Stomach (tissue), 9 donors: Measurements from ENCODE around the gene ZNF692. TPM values are rescaled to one million over a fixed set of nuclear protein-coding genes. Genes with fewer than 3 reads are reported as not detected.

Source experiments
- DNase-seq, 2 donors: peaks; one replicate each; pipeline versions ENCODE4 v3.0.0 to v3.0.0-alpha.2; 2013 to 2019
- H3K27ac ChIP-seq, 5 donors: fragments of 200-600 bp in 4 of 5; sonication (generic) in 4 of 5; one replicate each; pipeline ENCODE4 v1.5.1; 2013 to 2019; ENCODE audit warnings: mild to moderate bottlenecking in 1 of 5, moderate library complexity in 1 of 5
- H3K27me3 ChIP-seq, 3 donors: fragments of 200-600 bp; sonication (generic); one replicate each; pipeline ENCODE4 v1.5.1; 2017 to 2019; ENCODE audit warnings: mixed run types in 1 of 3
- H3K36me3 ChIP-seq, 4 donors: fragments of 200-600 bp; sonication (generic); 1 replicate in 3 of 4; 2 replicates in 1 of 4; pipeline ENCODE4 v1.5.1; 2016 to 2019
- H3K4me1 ChIP-seq, 4 donors: fragments of 200-600 bp; sonication (generic); one replicate each; pipeline ENCODE4 v1.5.1; 2016 to 2019
- H3K4me3 ChIP-seq, 4 donors: fragments of 200-600 bp; sonication (generic) in 3 of 4; one replicate each; pipeline ENCODE4 v1.5.1; 2016 to 2019; ENCODE audit warnings: mild to moderate bottlenecking in 1 of 4
- H3K9me3 ChIP-seq, 4 donors: fragments of 200-600 bp; sonication (generic); one replicate each; pipeline ENCODE4 v1.5.1; 2016 to 2019
- CTCF ChIP-seq, 7 experiments: fragments of 450-650 bp in 4 of 7; fragments of 200-600 bp in 3 of 7; sonication (generic) in 3 of 7; IDR thresholded peaks; one replicate each; pipeline ENCODE4 v1.5.1; 2016 to 2019; ENCODE audit warnings: antibody characterized with exemption in 7 of 7, control low read depth in 2 of 7, mild to moderate bottlenecking in 1 of 7
- EP300 ChIP-seq: sonication (generic); formaldehyde crosslinking; IDR thresholded peaks from one replicate; pipeline ENCODE4 v1.6.1; 2017; ENCODE audit warnings: antibody characterized with exemption
- POLR2A ChIP-seq, 4 donors: fragments of 450-650 bp; IDR thresholded peaks; one replicate each; pipeline ENCODE4 v1.6.1; 2016; ENCODE audit warnings: antibody characterized with exemption in 4 of 4, control low read depth in 2 of 4, mild to moderate bottlenecking in 1 of 4, moderate library complexity in 1 of 4
- POLR2AphosphoS5 ChIP-seq, 3 donors: sonication (generic); formaldehyde crosslinking; IDR thresholded peaks; one replicate each; pipeline ENCODE4 v1.6.1; 2016; ENCODE audit warnings: antibody characterized with exemption in 3 of 3
- WGBS, 5 donors: extraction: QIAGEN DNeasy Blood & Tissue Kit in 3 of 5; methylation state at CpG; one replicate each; pipeline versions ENCODE4 v1.1.5 to v1.1.7; 2013 to 2018; 5-methylcytosine and 5-hydroxymethylcytosine counted together
- intact Hi-C: fragments of 100-400 bp; cut with DNase I; formaldehyde crosslinking; loops from one replicate; pipeline ENCODE4 v1.15.1; 2023; ENCODE audit warnings: low total_unique reads
- polyA plus RNA-seq, 3 donors: library from polyadenylated mRNA; stranded (reverse); fragments of 200-250 nt; gene quantifications; one replicate each; pipeline ENCODE4 v1.2.3, GENCODE V29; 2013
- total RNA-seq, 5 donors: library from RNA; depleted of rRNA; stranded (reverse); fragments of >200 nt; gene quantifications; one replicate each; pipeline versions ENCODE4 v1.1.0 to v1.2.3, GENCODE V29; 2014 to 2016
- donor health status: healthy with polysubstance abuse.
- donor health status: Bipolar disorder and iron deficiency.
- donor health status: healthy.

ZNF692 gene
- total and polyA plus RNA-seq, 8 donors, result 8.4 to 120 (median 76.4) TPM

- 89 to 99% (median 95%) methylated on average over 3 of the region's 3 CpGs for WGBS, 5 donors
- Histone ChIP-seq H3K36me3 (no peaks in the 10 kb centered on the region), H3K4me1 (peaks cover 0 to 16% (median 5%) of the 10 kb centered on the region in 4 donors), H3K9me3 (no peaks in the 10 kb centered on the region), H3K27me3 (no peaks in the 10 kb centered on the region), H3K27ac (peak overlapping the region in 1 of 5 donors; percentile 97), H3K4me3 (no peak overlapping the region)
- TF ChIP-seq POLR2AphosphoS5 (IDR thresholded peaks at IDR 0.05) (no peak), CTCF (IDR thresholded peaks at IDR 0.05) (no peak)
- no peak for DNase-seq
- intact Hi-C loops, result no loop called here
These were observed 13.0 kb upstream of the ZNF692 start for GRCh38 chr1:248871837-248872401.

GRCh38 chr1:248862998-248863881, 4.4 kb upstream of the ZNF692 start:
- peak; percentile 91 to 95 for DNase-seq
- TF ChIP-seq CTCF (IDR thresholded peaks at IDR 0.05) (no peak), POLR2AphosphoS5 (IDR thresholded peaks at IDR 0.05) (peak; percentile 46 to 70 (median 69)), POLR2A (IDR thresholded peaks at IDR 0.05) (peak in 1 of 4 donors; percentile 13), EP300 (no peak)
- peak overlapping the region; percentile 52 to 68 (median 64) for H3K4me3 ChIP-seq
- WGBS, 5 donors, result 8 to 26% (median 10%) methylated on average over 25 to 46 of the region's 46 CpGs
- peak overlapping the region; percentile 81 to 92 (median 87) for H3K27ac ChIP-seq
- no peaks in the 10 kb centered on the region for H3K9me3 ChIP-seq
- peaks cover 14 to 31% (median 24%) of the 10 kb centered on the region in 4 donors for H3K4me1 ChIP-seq
- H3K36me3 ChIP-seq, result no peaks in the 10 kb centered on the region
- intact Hi-C loops, result no loop called here
- H3K27me3 ChIP-seq, result no peaks in the 10 kb centered on the region

DNA sequence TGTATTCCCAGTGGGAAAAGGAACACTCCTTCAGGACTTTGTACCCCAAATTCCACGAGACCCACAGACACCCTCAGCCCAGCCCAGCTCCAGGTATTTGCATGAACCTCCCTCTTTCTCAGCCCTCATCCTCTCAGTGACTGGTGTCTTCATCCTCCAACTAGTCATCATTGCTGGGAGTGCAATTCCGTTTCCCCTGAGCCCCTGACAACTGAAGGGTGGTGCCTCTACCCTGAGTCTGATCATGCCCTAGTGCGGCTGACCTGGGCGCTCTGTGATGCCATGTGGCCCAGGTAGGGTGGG, 3.8 kb upstream of the ZNF692 start:
- Histone ChIP-seq H3K27ac (peak overlapping the region; percentile 81 to 92 (median 87)), H3K4me3 (peak overlapping the region; percentile 52 to 68 (median 64)), H3K9me3 (no peaks in the 10 kb centered on the region), H3K4me1 (peaks cover 19 to 37% (median 30%) of the 10 kb centered on the region in 4 donors), H3K27me3 (no peaks in the 10 kb centered on the region), H3K36me3 (no peaks in the 10 kb centered on the region)
- TF ChIP-seq POLR2AphosphoS5 (IDR thresholded peaks at IDR 0.05) (no peak), EP300 (no peak), CTCF (IDR thresholded peaks at IDR 0.05) (no peak), POLR2A (IDR thresholded peaks at IDR 0.05) (no peak)
- intact Hi-C loops, result no loop called here
- DNase-seq, result no peak
- WGBS, 5 donors, result 4 to 13% (median 8%) methylated on average over 3 to 4 of the region's 4 CpGs

GRCh38 chr1:248861616-248862015, 2.7 kb upstream of the ZNF692 start:
- TF ChIP-seq POLR2AphosphoS5 (IDR thresholded peaks at IDR 0.05), result no peak
- no peak for TF ChIP-seq POLR2A (IDR thresholded peaks at IDR 0.05)
- Histone ChIP-seq H3K27me3 (no peaks in the 10 kb centered on the region), H3K4me3 (no peak overlapping the region), H3K4me1 (peaks cover 24 to 44% (median 37%) of the 10 kb centered on the region in 4 donors), H3K9me3 (no peaks in the 10 kb centered on the region), H3K27ac (no peak overlapping the region), H3K36me3 (no peaks in the 10 kb centered on the region)
- intact Hi-C loops, result no loop called here
- WGBS, 5 donors, result 88 to 94% (median 93%) methylated on average over 2 of the region's 2 CpGs
- no peak for DNase-seq
